AG08396 (cell line): ENCODE results near the gene MYO5B.
A peak's percentile ranks its signal among the peaks of the same experiment; 100 is the strongest.

Source experiments
- DNase-seq: peaks from one replicate; pipeline ENCODE4 v3.0.0; 2012; ENCODE audit warnings: low spot score, mixed read lengths

The MYO5B gene

GRCh38 chr18:49879271-49879580 lies 315.7 kb downstream of the MYO5B start:
- DNase-seq: no peak

GRCh38 chr18:49878567-49879270 lies 316.2 kb downstream of the MYO5B start:
- DNase-seq: no peak

- DNase-seq: no peak
These were observed 316.9 kb downstream of the MYO5B start for GRCh38 chr18:49878015-49878414.

GRCh38 chr18:49876536-49876935 lies 318.4 kb downstream of the MYO5B start:
- no peak for DNase-seq

- DNase-seq: no peak
These were observed 319.2 kb downstream of the MYO5B start for GRCh38 chr18:49875783-49876182.

- DNase-seq: no peak
These were observed 319.8 kb downstream of the MYO5B start for GRCh38 chr18:49875155-49875554.

GRCh38 chr18:49874238-49874637 lies 320.7 kb downstream of the MYO5B start:
- no peak for DNase-seq

GRCh38 chr18:49869354-49869753 lies 325.6 kb downstream of the MYO5B start:
- DNase-seq: no peak

GRCh38 chr18:49866680-49867079 lies 328.3 kb downstream of the MYO5B start:
- no peak for DNase-seq

GRCh38 chr18:49865401-49865800 lies 329.5 kb downstream of the MYO5B start:
- DNase-seq: no peak

- DNase-seq: no peak
These were observed 331.0 kb downstream of the MYO5B start for GRCh38 chr18:49863769-49864621.

GRCh38 chr18:49862656-49863385 lies 332.1 kb downstream of the MYO5B start:
- no peak for DNase-seq

GRCh38 chr18:49861659-49862058 lies 333.3 kb downstream of the MYO5B start:
- no peak for DNase-seq

- DNase-seq: no peak
These were observed 335.2 kb downstream of the MYO5B start for GRCh38 chr18:49859725-49860124.

- DNase-seq: no peak
These were observed 336.0 kb downstream of the MYO5B start for GRCh38 chr18:49859021-49859359.

- peak; percentile 77 for DNase-seq
These were observed 336.5 kb downstream of the MYO5B start for GRCh38 chr18:49858309-49859020.

GRCh38 chr18:49857708-49858107 lies 337.2 kb downstream of the MYO5B start:
- DNase-seq: no peak

GRCh38 chr18:49856496-49856895 lies 338.5 kb downstream of the MYO5B start:
- no peak for DNase-seq

GRCh38 chr18:49855711-49856415 lies 339.1 kb downstream of the MYO5B start:
- no peak for DNase-seq

- DNase-seq: no peak
These were observed 340.3 kb downstream of the MYO5B start for GRCh38 chr18:49854681-49855080.

GRCh38 chr18:49853436-49853835 lies 341.5 kb downstream of the MYO5B start:
- no peak for DNase-seq

- DNase-seq: no peak
These were observed 341.9 kb downstream of the MYO5B start for GRCh38 chr18:49853011-49853410.
